HG03457 (cell line): Measurements from ENCODE around the gene PI4KA.
"Not testable (repeated sequence)": the region's sequence is repeated elsewhere in the genome, so short reads cannot be mapped to it uniquely, and the experiment has no call there.

Experiments used
- ATAC-seq: cut with Tn5 transposase; IDR thresholded peaks from one replicate; pipeline ENCODE4 v1.9.1; 2021; ENCODE audit warnings: moderate number of reproducible peaks; ENCODE audit not compliant: unreplicated experiment

PI4KA gene

DNA sequence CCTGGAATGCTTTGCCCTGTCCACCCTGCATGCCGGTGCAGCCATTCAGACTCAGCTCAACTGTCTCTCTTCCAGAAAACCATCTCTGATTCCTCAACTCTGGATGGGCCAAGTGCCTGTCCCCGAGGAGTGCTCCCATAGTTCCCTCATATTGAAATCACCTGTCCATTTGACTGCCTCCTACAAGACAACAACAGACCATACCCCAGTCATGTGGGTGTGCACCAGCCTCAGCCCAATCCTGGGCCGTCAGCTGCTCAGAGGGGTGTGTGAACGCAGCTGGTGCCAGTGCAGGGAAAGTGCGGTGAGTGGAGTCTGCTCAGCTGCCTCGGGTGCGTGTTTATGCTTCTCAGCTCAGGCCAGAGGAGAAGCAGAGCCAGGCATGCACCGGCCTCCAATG is 126.2 kb downstream of the PI4KA start:
- ATAC-seq, result not testable (repeated sequence)

DNA sequence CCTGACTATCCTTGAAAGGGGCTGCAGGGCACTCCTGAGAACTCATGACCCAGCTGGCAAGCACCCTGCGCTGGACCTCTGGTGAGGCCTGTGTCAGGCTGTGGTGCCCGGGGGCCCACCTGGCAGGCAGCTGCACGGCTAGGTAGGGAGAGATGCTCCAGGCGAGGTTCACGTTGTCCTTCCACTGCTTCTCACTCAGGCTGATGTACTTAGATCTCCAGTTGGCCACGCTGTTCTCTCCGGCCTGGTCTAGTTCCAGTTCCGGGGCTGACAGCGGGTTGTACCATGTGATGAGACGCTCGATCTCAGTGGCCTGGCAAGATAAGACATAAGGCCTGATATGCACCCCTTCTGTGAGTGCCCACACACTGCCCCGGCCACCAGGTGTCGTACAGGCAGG is 129.4 kb downstream of the PI4KA start:
- ATAC-seq, result no peak

DNA sequence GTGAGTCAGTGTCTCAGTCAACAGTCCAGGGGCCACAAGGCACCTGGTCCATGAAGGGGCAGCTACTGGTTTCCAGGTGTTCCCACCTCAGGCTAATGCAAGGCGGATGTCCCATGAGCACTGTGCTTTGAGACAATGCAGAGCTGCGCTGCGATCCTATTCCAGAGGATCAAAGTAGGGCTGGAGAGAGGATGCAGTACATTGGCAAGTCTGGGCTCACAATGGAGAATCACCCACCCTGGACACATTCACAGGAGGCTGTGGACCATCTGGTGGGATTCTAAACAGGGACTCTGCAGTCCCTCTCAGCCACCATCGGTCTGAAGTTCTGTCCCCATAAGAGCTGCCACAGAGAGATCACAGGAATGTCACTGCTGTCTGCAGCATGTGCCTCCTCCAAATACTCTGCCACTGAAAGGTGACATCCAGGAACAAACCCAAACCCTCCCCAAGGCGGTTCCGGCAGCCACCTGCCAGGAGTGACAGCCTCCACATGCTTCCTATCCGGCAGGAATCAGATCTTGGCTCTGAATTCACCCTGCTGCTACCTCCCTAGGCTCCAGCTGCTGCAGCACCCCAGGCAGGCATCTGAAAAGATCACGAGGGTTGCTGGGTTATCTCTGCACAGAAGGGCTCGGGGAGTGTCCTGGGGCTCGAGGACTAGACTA is 130.0 kb downstream of the PI4KA start:
- ATAC-seq, result no peak

- no peak for ATAC-seq
These were observed 131.2 kb downstream of the PI4KA start for GRCh38 chr22:20727118-20728015.

- no peak for ATAC-seq
These were observed 132.5 kb downstream of the PI4KA start for GRCh38 chr22:20725987-20726558.

DNA sequence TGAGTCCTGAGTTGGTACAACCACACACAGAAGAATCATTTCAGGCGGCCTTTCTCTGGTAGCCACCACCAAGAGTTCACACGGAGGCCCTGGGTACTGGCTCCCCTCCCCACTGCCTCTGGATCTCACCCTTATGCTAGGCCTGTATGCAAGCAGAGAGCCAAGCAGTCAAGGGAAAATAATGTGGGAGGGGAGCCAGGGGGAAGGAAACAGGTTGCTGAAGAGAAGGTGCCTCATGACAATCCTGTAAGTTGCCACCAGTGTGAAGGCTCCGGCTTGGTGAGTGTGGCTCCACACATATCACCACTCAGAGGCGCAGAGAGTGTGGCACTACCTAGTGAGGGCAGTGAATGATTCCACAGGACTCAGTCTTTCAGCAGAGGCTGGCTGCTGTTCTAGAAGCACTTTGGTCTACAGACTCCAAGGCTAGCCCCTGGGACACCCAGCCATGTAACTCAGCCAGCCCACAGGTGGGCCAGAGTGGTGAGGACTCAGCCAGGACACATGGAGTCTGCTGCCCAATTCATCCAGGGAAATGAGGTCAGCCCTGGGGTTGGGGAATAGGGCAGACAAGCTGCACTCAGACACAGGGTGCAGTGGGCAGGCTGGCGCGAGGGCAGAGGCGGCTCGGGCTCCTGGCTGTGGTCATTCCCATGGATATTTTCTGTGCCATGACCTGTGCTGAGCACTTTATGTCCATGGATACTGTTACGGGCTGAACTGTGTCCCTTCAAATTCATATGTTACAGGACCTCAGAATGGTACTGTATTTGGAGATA is 133.7 kb downstream of the PI4KA start:
- ATAC-seq, result no peak

- no peak for ATAC-seq
These were observed 137.0 kb downstream of the PI4KA start for GRCh38 chr22:20721409-20722218.

DNA sequence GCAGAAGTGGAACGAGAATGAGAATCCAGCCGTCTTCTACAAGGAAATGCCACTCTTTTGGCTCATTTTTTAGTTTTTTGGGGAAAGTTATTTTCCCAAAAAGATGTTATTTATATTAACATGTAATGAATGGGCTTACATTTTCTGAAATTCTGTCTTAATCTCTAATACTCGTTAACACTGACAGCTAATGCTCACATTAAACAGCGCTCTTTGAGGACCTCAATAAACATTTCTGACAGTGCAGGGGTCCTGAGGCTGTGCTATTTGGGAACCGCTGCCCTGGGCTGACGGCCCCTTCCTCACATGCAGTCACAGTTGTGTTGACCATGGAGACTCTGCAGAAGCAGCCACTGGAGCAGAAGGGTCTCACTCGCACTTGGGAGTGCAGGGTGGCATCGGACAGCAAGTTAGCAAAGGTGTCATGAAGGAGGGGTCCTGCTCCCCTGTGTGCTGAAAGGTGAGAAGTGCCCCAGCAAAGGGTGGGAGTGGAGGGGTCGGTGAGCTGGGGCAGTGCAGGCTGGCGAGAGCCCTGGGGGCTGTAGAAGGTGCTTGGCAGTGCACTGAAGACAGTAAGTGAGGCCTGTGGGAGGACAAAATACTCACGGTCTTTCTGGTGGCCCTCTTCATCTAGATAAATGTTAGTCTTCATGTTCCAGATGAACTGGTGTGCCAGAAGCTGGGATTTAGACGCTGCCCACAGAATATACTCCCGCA is 137.8 kb downstream of the PI4KA start:
- ATAC-seq, result no peak

DNA sequence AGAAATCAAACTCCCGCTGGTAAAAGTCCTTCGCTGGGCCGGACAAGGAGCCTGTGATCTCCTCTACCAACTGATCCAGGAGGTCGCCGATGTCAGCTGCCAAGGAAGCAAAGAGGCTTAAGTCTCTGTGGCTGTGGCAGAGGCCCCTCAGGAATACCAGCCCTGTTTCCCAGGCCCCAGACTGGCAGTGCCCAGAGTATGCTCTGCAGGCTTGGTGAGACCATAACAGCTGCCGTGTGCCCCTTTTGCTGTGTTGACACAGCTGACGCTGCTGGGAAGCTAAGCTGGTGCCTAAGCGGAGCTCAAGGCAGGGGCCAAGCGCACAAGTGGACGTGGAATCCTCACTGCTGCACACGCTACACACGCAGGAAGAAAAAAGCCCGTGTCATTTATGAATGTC is 139.9 kb downstream of the PI4KA start:
- not testable (repeated sequence) for ATAC-seq

DNA sequence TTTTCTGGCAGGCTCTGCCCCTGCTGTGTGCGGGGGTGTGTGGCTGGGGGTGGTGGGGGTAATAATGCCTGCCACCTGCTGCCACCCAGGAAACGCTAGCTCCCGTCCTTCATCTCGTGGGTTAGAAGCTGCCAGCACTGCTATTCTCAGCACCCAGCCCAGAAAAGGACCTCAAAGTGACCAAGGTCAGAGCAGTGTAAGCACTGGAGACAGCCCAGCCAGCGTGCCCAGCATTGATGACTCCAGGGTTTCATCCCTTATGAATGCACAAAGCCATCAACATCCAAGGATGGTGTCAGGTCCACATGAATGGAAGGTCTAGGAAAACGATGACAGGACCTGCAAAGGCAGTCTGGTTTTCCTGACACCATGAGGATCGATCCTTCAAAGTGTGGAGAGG is 140.6 kb downstream of the PI4KA start:
- not testable (repeated sequence) for ATAC-seq

DNA sequence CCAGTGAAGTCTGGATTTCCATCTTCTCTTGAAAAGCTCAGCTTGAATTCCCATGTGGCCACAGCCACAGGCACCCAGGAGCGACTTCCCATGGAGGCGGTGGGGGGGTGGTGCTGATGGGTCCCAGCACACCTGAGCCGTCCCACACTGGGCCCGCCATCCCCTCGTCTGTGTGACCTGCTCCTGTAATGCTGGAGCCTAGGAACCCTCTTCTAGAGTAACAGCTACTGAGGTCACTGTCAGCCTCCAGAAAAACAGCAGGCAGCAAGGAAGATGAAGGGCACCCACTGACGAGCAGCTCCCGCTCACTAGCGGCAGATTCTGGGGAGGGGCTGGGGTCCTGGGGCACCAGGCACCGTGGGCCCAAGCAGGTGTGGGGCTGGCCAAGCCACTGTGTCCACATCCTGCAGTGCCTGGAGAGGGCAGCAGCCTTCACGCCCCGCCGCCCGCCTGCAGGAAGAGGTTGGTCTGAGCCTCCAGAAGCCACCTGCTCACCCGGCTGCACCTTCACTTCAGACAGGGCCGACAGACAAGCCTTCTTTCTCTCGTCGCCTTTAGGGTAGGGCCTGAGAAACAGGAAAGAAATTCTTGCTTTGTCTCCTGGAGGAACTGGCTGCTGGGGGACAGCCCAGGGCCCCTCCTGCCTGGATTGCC is 141.3 kb downstream of the PI4KA start:
- not testable (repeated sequence) for ATAC-seq

GRCh38 chr22:20713116-20713515 is 145.5 kb downstream of the PI4KA start:
- not testable (repeated sequence) for ATAC-seq

GRCh38 chr22:20709966-20710365 is 148.6 kb downstream of the PI4KA start:
- ATAC-seq, result not testable (repeated sequence)

DNA sequence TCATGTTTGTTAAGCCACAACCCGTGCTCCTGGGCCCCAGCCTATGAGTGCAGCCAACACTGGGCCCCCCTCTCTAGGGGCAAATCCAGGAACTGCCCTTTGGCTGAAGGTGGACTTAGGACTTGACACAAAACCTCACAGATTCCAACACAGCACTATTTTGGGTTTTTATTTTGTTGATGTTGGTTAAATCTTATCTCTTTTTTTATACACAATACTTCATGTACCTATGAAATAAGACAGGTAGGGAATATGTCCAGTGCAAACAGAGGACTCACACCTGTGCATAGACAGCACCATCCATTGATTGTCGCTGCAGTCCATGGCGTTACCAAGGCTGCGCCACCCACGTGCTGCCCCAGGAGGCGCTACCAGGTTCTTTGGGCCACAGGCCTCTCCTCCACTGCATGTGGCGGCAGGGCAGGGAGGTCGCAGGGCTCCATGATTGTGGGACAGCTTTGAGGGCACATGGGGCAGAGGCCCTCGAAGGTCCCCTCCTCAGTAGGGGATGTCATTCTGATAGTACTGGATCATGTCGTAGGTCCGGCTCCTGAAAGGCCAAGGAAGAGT is 151.0 kb downstream of the PI4KA start:
- ATAC-seq, result not testable (repeated sequence)

GRCh38 chr22:20703816-20704609 is 154.6 kb downstream of the PI4KA start:
- ATAC-seq, result not testable (repeated sequence)

DNA sequence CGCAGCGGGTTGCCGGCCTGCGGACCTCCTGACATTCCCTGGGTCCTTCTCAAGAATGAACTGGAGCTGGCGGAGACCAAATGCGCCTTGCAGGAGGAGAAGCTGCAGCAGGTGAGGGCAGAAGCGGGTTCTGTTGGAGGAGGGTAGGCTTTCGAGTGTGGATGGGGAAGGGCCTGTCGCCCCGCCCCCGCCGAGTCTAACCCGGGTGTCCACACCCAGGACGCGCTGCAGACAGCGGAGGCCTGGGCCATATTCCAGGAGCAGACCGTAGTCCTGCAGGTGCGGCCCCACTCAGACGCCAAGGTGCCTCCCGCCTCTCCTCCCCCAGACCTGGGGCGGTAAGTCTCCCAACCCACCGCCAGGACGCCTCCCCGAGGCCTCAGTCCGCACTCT is 155.2 kb downstream of the PI4KA start:
- ATAC-seq, result not testable (repeated sequence)

- peak; percentile 63 for ATAC-seq
These were observed 155.8 kb downstream of the PI4KA start for GRCh38 chr22:20702546-20703413.
